Stimulated activated CD8-positive, alpha-beta memory T cell treated with anti-CD3 and anti-CD28 coated beads, Interleukin-15, amount 100 ng/mL, for 4 hours (primary cell): ENCODE results near the gene C16orf90.

Experiments used
- DNase-seq, 2 donors: peaks; one replicate each; pipeline ENCODE4 v3.0.0-alpha.2; 2020; ENCODE audit warnings: low read depth in 2 of 2

C16orf90 gene, protein sequence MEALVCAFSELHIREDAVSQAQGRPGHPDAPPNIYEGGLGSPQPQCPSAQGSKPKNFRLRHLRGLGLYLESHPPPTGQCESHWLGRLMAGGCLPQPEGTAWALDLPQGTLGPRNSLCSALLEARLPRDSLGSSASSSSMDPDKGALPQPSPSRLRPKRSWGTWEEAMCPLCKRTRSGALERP

GRCh38 chr16:3495176-3495575 is at the start of gene C16orf90:
C16orf90 (minus strand) TSS chr16:3495489; CDS start chr16:3495421, 68 bp downstream.
- no peak for DNase-seq

DNA sequence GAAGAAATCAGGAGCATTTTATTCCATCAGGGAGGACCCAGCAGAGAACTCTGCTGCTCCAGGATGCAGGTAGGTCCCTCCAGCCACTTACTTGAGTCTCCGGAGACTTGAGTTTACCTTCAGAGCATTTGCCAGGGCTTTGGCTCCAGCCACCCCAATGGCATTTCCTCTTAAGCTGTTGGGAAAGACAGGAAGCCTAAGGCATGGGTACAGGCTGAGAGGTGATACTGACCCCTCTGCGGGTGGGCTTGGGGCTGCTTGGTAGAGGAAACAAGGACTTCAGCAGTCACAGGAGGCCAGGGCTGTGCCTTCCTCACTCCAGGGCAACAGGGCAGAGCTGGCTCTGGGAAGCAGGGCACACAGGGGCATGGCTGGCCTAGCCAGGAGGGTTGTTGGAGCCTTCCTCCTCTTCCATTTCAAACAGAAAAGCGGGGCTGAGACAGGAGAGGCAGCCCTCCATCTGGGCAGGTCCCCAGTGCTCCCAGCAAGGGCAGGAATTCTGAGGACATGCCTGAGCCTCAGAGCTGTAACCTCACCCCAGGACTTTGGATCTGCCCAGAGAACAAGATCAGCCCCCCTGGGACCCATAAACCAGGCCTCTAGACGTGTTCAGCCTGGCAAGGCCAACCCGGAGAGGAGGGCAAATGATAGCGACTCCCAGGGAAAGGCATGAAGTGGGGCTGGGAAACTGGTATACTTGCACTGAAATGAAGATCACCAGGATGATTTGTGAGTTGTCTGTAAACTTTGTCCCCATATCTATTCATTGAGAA is 47.5 kb upstream of the C16orf90 start:
- DNase-seq: no peak

- DNase-seq: no peak
These were observed 46.4 kb upstream of the C16orf90 start for GRCh38 chr16:3541527-3542155.

DNA sequence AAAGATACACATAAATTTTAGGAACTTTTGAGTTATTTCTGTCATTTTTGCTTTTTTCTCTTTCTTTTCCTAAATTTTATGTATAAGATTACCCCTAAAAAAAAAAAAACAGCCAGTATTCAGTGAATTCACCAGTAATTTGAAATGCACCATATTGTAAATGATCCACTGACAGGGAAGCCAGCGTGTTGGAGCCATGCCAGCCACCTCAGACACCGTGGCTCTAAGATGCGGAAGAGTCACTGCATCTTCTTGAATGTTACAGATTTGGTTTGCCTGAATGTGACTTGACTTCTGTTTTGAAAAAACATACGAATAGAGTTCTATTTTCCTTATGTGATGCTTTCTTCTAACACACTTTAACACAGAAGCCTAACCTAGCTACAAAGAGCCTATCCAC is 42.9 kb upstream of the C16orf90 start:
- DNase-seq: no peak

- no peak for DNase-seq
These were observed 41.6 kb upstream of the C16orf90 start for GRCh38 chr16:3536851-3537250.

- no peak for DNase-seq
These were observed 41.0 kb upstream of the C16orf90 start for GRCh38 chr16:3536271-3536731.

GRCh38 chr16:3534126-3534525 is 38.8 kb upstream of the C16orf90 start:
- DNase-seq: no peak

DNA sequence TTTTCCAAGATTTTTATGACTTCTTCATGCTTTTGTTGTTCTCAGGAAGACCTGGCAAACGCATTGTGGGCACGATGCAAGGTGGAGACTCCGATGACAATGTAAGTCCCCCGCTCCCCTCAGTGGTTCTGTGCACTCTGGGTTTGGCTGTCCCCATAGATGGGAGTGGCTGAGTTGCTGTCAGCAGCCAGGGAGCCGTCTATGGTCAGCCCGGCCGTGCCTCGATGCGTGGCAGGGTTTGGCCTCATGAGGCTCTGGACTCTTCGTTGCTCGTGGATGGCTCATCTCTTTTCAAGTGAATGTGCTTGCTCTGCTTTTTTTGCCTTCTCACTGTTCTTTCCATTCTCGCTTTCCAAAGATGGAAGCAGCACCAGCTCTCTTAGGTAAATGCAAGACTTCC is 37.5 kb upstream of the C16orf90 start:
- DNase-seq: no peak

DNA sequence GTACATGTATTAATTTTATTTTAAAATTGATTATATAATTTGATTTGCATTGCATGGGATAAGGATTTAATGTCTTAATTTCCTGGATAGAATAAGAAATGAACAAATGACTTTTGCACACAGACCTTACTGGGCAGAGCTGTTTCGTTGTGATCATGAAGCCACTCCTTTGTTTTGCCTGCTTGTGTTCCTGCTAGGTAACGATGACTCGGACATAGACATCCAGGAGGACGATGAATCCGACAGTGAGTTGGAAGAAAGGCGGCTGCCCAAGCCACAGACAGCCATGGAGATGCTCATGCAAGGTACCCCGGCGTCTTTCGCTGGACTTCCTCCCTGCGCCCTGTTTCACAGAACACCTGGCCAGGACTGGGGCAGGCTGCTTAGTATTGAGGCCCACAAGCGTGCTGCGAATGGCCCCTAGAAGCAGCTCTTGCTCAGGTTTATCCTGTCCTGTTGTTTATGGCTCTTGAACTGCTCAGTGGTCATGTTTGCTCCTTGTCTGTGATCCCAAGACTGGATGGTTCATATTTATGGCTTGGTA is 35.2 kb upstream of the C16orf90 start:
- DNase-seq: no peak

GRCh38 chr16:3529175-3529574 is 33.9 kb upstream of the C16orf90 start:
- no peak for DNase-seq

DNA sequence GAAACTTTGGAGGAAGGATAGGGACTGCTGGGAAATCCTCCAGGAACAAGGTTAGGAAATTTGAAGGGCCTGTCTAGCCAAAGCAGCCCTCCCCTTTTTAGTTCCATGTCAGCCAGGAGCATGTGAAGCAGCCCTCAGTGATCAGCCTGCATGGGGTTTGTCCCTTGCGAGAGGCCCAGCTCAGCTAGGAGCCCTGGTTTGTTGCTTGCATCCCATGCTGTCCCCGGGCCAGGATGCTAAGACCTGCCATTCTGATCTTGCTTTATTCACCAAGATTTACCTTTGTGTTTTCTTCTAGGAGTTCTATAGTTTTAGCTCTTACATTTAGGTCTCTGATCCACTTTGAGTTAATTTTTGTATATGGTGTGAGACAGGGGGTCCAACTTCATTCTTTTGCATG is 33.1 kb upstream of the C16orf90 start:
- DNase-seq: no peak

DNA sequence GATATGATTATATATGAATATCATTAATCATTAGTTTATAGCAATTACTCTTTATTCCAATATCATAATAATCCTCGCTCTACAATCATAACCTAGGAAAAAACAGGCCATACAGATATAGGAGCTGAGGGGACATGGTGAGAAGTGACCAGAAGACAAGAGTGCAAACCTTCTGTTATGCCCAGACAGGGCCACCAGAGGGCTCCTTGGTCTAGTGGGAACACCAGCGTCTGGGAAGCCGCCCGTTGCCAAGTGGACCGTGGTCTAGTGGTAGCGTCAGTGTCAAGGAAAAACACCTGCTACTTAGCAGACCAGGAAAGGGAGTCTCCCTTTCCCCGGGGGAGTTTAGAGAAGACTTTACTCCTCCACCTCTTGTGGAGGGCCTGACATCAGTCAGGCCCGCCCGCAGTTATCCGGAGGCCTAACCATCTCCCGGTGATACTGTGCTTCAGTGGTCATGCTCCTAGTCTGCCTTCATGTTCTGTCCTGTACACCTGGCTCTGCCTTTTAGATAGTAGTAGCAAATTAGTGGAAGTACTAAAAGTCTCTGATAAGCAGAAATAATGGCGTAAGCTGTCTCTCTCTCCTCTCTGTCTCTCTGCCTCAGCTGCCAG is 32.0 kb upstream of the C16orf90 start:
- peak in 1 of 2 donors; percentile 22 for DNase-seq

DNA sequence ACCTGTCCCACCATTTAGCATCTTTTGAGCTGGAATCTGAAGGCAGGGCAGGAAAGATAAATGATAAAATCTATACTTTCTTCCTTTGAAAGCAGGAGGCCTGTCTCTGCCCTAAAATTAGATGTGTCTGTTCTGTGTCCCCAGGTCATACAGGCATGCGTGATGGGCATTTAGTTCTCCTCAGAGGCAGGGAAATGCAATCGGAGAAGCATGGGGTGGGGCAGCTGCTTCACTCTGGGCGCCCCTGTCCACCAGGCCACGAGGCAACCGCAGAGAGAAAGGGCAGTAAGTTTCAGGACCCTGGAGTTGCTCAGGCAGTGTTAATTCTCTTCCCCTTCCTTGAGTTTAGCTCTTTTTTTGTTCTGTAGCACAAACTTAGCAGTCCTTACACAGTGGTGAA is 30.7 kb upstream of the C16orf90 start:
- DNase-seq: no peak

GRCh38 chr16:3523281-3523680 is 28.0 kb upstream of the C16orf90 start:
- no peak for DNase-seq

- no peak for DNase-seq
These were observed 25.6 kb upstream of the C16orf90 start for GRCh38 chr16:3520841-3521240.

- no peak for DNase-seq
These were observed 25.1 kb upstream of the C16orf90 start for GRCh38 chr16:3520413-3520812.

- no peak for DNase-seq
These were observed 24.3 kb upstream of the C16orf90 start for GRCh38 chr16:3519581-3519980.

DNA sequence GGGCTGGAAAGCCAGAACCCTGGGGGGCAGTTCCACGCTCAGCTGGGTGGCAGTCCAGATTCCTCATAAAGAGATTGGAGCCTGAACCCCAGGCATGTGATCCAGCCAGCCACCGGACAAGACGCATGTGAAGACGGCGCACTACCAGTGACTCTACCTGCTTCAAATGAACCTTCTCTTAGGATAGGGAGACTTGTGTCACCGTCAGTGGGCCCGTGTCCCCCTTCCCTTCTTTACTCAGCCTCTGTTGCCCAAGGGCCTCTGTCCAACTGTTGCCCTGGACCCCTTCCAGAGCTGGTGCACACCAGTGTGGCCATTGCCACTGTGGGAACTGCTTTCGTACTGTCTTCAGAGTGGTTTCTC is 23.7 kb upstream of the C16orf90 start:
- no peak for DNase-seq

GRCh38 chr16:3518292-3518985 is 23.1 kb upstream of the C16orf90 start:
- no peak for DNase-seq

- no peak for DNase-seq
These were observed 20.6 kb upstream of the C16orf90 start for GRCh38 chr16:3515897-3516296.

- no peak for DNase-seq
These were observed 19.3 kb upstream of the C16orf90 start for GRCh38 chr16:3514621-3515020.
